H1 (cell line): Measurements from ENCODE around the gene DECR2. TPM values are rescaled to one million over a fixed set of nuclear protein-coding genes. Genes with fewer than 3 reads are reported as not detected.

Experiments
- CHD7 ChIP-seq: fragments of 300-600 bp; sonication (generic); IDR thresholded peaks from 2 replicates; pipeline ENCODE4 v1.7.1; 2012; ENCODE audit warnings: low read length, moderate library complexity, mild to moderate bottlenecking, inconsistent platforms; ENCODE audit not compliant: insufficient replicate concordance
- KDM1A ChIP-seq: fragments of 200-600, 300-600 bp; sonication (generic); IDR thresholded peaks from 2 replicates; pipeline ENCODE4 v1.7.1; 2016; ENCODE audit warnings: mild to moderate bottlenecking, low read length, borderline replicate concordance
- NANOG ChIP-seq: IDR thresholded peaks from 2 replicates; pipeline ENCODE4 v1.6.1; 2011; ENCODE audit warnings: low read length, low read depth, mild to moderate bottlenecking, inconsistent platforms; ENCODE audit not compliant: insufficient read depth, poor library complexity, severe bottlenecking
- TCF12 ChIP-seq: IDR thresholded peaks from 2 replicates; pipeline ENCODE4 v1.6.1; 2011; ENCODE audit warnings: low read depth, mild to moderate bottlenecking, low read length
- YY1 ChIP-seq: IDR thresholded peaks from 2 replicates; pipeline ENCODE4 v1.6.1; 2011; ENCODE audit warnings: low read depth, mild to moderate bottlenecking, low read length
- polyA plus RNA-seq, 7 experiments: library from polyadenylated mRNA; depleted of rRNA in 3 of 7; stranded (reverse) in 5 of 7; unstranded in 2 of 7; fragments of >200 nt in 5 of 7; fragments of 200-250 nt in 2 of 7; gene quantifications; 1 replicate in 5 of 7; 2 replicates in 1 of 7; 4 replicates in 1 of 7; pipeline versions ENCODE4 v1.2.1 to v1.2.3, GENCODE V29; 2011 to 2013; ENCODE audit warnings: missing spikeins in 2 of 7, mixed read lengths in 2 of 7
- total RNA-seq: library from RNA; stranded (reverse); fragmentation: NEBNext Ultra II Directional; extraction: Animal tissue kit (Norgen Biotek cat#: 25700); gene quantifications from 2 replicates; pipeline ENCODE4 v1.2.1, GENCODE V29; 2021

DECR2 gene
- total and polyA plus RNA-seq, 2 of the 8 experiments (the other 6 are each of a cell fraction or from before 2014, with no cell fraction given), result 28.2 to 39.9 TPM

DNA sequence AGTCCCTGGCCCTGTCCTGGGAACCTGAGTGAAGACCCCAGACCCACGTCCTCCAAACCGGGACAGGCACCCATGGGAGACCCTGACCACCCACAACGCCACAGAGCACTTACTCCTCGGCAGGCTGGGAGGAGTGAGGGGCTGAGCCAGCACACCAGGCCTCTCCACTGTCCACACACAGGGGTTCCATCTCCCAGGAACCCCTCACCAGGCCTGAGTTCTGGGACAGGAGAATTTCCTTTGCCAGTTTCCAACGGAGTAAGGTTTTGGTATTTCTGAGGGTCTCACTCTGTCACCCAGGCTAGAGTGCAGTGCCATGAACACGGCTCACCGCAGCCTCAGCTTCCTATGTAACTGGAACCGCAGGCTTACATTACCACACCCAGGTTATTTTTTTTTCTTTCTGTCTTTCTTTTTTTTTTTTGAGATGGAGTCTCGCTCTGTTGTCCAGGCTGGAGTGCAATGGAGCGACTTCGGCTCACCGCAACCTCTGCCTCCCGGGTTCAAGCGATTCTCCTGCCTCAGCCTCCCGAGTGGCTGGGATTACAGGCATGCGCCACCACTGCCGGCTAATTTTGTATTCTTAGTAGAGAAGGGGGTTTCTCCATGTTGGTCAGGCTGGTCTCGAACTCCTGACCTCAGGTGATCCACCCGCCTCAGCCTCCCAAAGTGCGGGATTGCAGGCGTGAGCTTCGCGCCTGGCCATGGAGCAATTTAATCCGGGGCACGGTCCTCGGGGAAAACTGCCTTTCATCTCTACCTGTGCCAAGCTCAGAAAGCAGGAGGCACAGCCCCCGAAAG lies 21.5 kb upstream of the DECR2 start (continued):
- TF ChIP-seq CHD7 (no peak), KDM1A (no peak), TCF12 (no peak), NANOG (no peak), YY1 (no peak)
- TF ChIP-seq, all 59 proteins: peak for 0
